Breast epithelium (tissue), 4 donors: Measurements from ENCODE around the gene METTL8. TPM values are rescaled to one million over a fixed set of nuclear protein-coding genes. Genes with fewer than 3 reads are reported as not detected.

ENCODE experiments used
- DNase-seq, 2 donors: peaks; one replicate each; pipeline ENCODE4 v3.0.0-alpha.2; 2019; ENCODE audit warnings: low spot score in 2 of 2
- H3K27ac ChIP-seq, 2 donors: fragments of 200-600 bp; sonication (generic) in 1 of 2; one replicate each; pipeline ENCODE4 v1.5.1; 2016 to 2019; ENCODE audit warnings: mild to moderate bottlenecking in 1 of 2
- H3K27me3 ChIP-seq, 2 donors: fragments of 200-600 bp; sonication (generic) in 1 of 2; one replicate each; pipeline versions ENCODE4 v1.5.1 to v1.6.0; 2017 to 2019; ENCODE audit warnings: control low read depth in 1 of 2, mild to moderate bottlenecking in 1 of 2
- H3K36me3 ChIP-seq: fragments of 200-600 bp; one replicate; pipeline ENCODE4 v1.5.1; 2019
- H3K4me1 ChIP-seq, 2 donors: fragments of 200-600 bp; sonication (generic); one replicate each; pipeline ENCODE4 v1.5.1; 2016 to 2019; ENCODE audit warnings: control low read depth in 1 of 2
- H3K4me3 ChIP-seq, 3 donors: fragments of 200-600 bp; sonication (generic); 1 replicate in 2 of 3; 2 replicates in 1 of 3; pipeline ENCODE4 v1.5.1; 2016 to 2019; ENCODE audit warnings: mild to moderate bottlenecking in 3 of 3, moderate library complexity in 2 of 3
- H3K9me3 ChIP-seq, 2 donors: fragments of 200-600 bp; sonication (generic) in 1 of 2; one replicate each; pipeline ENCODE4 v1.5.1; 2016 to 2019; ENCODE audit warnings: control low read depth in 1 of 2
- POLR2A ChIP-seq: fragments of 450-650 bp; IDR thresholded peaks from one replicate; pipeline ENCODE4 v1.6.1; 2016; ENCODE audit warnings: antibody characterized with exemption, mild to moderate bottlenecking, moderate library complexity
- POLR2AphosphoS5 ChIP-seq, 3 donors: sonication (generic); formaldehyde crosslinking; IDR thresholded peaks; one replicate each; pipeline ENCODE4 v1.6.1; 2017; ENCODE audit warnings: antibody characterized with exemption in 3 of 3
- intact Hi-C: fragments of 100-400 bp; cut with DNase I; formaldehyde crosslinking; loops from one replicate; pipeline ENCODE4 v1.15.1; 2023; ENCODE audit warnings: low total_unique reads
- total RNA-seq, 3 donors: library from RNA; depleted of rRNA; stranded (reverse); fragments of >200 nt; gene quantifications; one replicate each; pipeline ENCODE4 v1.1.0, GENCODE V29; 2016
- TF ChIP-seq, protein P1 (sequence below), 3 donors: fragments of 450-650 bp; IDR thresholded peaks; one replicate each; pipeline ENCODE4 v1.5.1; 2016 to 2017; ENCODE audit warnings: antibody characterized with exemption in 3 of 3, mild to moderate bottlenecking in 3 of 3, moderate library complexity in 3 of 3

The METTL8 gene
- total RNA-seq, 3 donors from 2014 or later: 21.4 to 26.9 (median 22.9) TPM

DNA sequence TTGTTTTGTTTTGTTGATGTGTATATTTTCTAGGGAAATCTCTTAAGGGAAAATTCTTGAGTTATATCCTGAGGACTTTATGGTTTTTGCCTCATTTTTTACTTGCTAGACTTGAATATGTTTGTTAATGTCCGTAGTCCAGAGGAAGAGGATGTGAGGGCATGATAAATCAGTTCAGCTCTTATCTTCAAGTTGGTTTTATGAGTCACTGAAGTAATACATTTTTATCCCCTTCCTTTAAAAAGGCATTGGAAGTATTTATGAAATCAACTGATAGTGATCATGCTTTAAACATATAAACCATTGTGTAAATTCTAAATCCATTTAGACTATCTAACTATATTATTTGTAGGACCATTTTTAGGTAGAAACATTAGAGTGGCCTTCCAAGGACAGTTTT is 44.6 kb upstream of the METTL8 start:
- Histone ChIP-seq H3K36me3 (no peaks in the 10 kb centered on the region), H3K4me1 (no peaks in the 10 kb centered on the region), H3K9me3 (no peaks in the 10 kb centered on the region), H3K27ac (no peak overlapping the region), H3K4me3 (no peak overlapping the region), H3K27me3 (no peaks in the 10 kb centered on the region)
- no peak for DNase-seq
- TF ChIP-seq POLR2AphosphoS5 (IDR thresholded peaks at IDR 0.05) (no peak), POLR2A (no peak)
- TF ChIP-seq, protein P1, sequence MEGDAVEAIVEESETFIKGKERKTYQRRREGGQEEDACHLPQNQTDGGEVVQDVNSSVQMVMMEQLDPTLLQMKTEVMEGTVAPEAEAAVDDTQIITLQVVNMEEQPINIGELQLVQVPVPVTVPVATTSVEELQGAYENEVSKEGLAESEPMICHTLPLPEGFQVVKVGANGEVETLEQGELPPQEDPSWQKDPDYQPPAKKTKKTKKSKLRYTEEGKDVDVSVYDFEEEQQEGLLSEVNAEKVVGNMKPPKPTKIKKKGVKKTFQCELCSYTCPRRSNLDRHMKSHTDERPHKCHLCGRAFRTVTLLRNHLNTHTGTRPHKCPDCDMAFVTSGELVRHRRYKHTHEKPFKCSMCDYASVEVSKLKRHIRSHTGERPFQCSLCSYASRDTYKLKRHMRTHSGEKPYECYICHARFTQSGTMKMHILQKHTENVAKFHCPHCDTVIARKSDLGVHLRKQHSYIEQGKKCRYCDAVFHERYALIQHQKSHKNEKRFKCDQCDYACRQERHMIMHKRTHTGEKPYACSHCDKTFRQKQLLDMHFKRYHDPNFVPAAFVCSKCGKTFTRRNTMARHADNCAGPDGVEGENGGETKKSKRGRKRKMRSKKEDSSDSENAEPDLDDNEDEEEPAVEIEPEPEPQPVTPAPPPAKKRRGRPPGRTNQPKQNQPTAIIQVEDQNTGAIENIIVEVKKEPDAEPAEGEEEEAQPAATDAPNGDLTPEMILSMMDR (IDR thresholded peaks at IDR 0.05): no peak
- intact Hi-C loops: no loop called here

DNA sequence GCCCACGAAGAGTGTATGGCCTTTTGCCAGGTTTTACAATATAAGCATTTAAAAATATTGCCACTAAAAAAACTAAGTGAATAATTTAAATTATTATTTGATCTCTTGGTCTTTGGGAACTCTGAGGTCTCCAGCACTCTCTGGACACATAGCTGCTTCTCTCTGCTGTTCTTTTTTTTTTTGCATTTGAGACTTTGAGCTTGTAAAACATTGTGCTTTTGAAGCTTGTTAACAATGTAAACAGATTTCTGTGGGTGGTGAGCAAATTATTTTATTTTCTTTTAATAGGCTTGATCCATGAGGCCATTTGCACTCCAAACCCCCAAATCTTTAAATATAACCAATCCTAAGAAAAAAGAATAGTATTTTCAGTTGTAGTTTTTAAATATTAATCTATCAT is 42.2 kb upstream of the METTL8 start:
- no peak overlapping the region for H3K4me3 ChIP-seq
- no peak for DNase-seq
- TF ChIP-seq POLR2A (no peak), POLR2AphosphoS5 (IDR thresholded peaks at IDR 0.05) (no peak)
- TF ChIP-seq, protein P1 (IDR thresholded peaks at IDR 0.05): no peak
- no peaks in the 10 kb centered on the region for H3K27me3 ChIP-seq
- no peaks in the 10 kb centered on the region for H3K4me1 ChIP-seq
- H3K27ac ChIP-seq: no peak overlapping the region
- H3K9me3 ChIP-seq: no peaks in the 10 kb centered on the region
- intact Hi-C loops: no loop called here
- no peaks in the 10 kb centered on the region for H3K36me3 ChIP-seq

DNA sequence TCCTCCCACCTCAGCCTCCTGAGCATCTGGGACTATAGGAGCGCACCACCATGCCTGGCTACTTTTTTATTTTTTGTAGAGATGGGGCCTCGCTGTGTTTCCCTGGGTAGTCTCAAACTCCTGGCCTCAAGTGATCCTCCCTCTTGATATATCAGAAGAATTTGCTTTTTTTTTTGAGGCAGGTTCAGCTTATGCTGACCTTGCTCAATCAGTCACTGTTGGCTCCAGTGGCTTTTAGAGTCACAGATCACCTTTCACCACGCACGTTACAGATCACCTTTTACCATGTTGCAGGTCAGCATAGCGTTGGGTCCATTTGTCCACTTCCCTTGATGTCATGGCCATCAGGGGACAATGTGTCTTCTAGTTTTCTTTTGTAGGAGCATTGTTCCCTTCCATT is 36.3 kb upstream of the METTL8 start:
- no peaks in the 10 kb centered on the region for H3K36me3 ChIP-seq
- TF ChIP-seq POLR2A (no peak), POLR2AphosphoS5 (IDR thresholded peaks at IDR 0.05) (no peak)
- TF ChIP-seq, protein P1 (IDR thresholded peaks at IDR 0.05): no peak
- intact Hi-C loops: loop anchor here (5.0 kb wide), 1 partner anchor 332 kb away; no protein-coding TSS in a partner anchor
- H3K27ac ChIP-seq: no peak overlapping the region
- DNase-seq: no peak
- no peak overlapping the region for H3K4me3 ChIP-seq
- H3K27me3 ChIP-seq: no peaks in the 10 kb centered on the region
- H3K4me1 ChIP-seq: no peaks in the 10 kb centered on the region
- no peaks in the 10 kb centered on the region for H3K9me3 ChIP-seq

DNA sequence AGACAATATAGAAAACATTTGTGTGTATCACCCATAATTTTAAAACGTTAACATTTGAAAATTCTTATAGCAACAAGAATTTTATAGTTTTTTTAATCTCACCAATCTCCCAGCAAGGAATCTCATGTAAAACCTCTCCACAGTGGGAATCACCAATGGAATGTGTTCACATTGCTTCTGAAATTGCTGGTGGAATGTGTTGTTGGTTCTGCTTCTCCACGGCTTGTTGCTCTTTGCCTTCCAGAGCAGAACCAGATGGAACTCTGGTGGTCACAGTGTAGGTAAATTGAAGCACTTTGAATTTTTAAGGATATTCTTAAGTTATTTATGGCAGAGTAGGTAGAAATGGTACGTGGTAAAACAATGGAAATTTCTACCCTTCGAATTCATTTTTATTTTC is 35.4 kb upstream of the METTL8 start:
- no peak overlapping the region for H3K27ac ChIP-seq
- TF ChIP-seq POLR2AphosphoS5 (IDR thresholded peaks at IDR 0.05) (no peak), POLR2A (no peak)
- TF ChIP-seq, protein P1 (IDR thresholded peaks at IDR 0.05): no peak
- H3K36me3 ChIP-seq: no peaks in the 10 kb centered on the region
- no peaks in the 10 kb centered on the region for H3K4me1 ChIP-seq
- DNase-seq: no peak
- no peaks in the 10 kb centered on the region for H3K27me3 ChIP-seq
- H3K9me3 ChIP-seq: no peaks in the 10 kb centered on the region
- no peak overlapping the region for H3K4me3 ChIP-seq
- intact Hi-C loops: no loop called here

DNA sequence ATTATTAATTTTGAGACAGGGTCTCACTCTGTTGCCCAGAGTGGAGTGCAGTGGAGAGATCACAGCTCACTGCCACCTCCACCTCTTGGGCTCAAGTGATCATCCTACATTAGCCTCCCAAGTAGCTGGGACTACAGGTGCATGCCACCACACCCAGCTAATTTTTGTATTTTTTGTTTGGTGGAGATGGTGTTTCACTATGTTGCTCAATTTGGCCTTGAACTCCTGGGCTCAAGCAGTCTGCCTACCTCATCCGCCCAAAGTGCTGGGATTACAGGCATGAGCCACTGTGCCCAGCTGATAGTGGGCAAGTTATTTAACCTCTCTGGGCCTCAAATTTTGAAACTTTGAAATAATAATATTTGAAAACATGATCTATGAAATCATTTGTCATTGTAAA is 26.7 kb upstream of the METTL8 start:
- no peaks in the 10 kb centered on the region for H3K9me3 ChIP-seq
- H3K36me3 ChIP-seq: no peaks in the 10 kb centered on the region
- H3K27me3 ChIP-seq: no peaks in the 10 kb centered on the region
- H3K27ac ChIP-seq: no peak overlapping the region
- H3K4me3 ChIP-seq: no peak overlapping the region
- TF ChIP-seq POLR2A (no peak), POLR2AphosphoS5 (IDR thresholded peaks at IDR 0.05) (no peak)
- TF ChIP-seq, protein P1 (IDR thresholded peaks at IDR 0.05): no peak
- no peaks in the 10 kb centered on the region for H3K4me1 ChIP-seq
- intact Hi-C loops: no loop called here
- no peak for DNase-seq
